ENCODE results near the gene CNPY3.

The CNPY3 gene

GRCh38 chr6:42960243-42961019 lies 31.2 kb downstream of the CNPY3 start, which contains the start of gene GNMT:
Gene GNMT, plus strand, starts transcription at chr6:42960754. Its CDS starts 14 bp downstream, at chr6:42960768.
- DNase-seq (ENCODE audit: low read depth) = no peak

GRCh38 chr6:42961020-42961470 lies 31.8 kb downstream of the CNPY3 start:
- DNase-seq (ENCODE audit: low read depth) = no peak

- DNase-seq (ENCODE audit: low read depth) = no peak
Observed at GRCh38 chr6:42962096-42962495, 32.8 kb downstream of the CNPY3 start.

- no peak for DNase-seq (ENCODE audit: low read depth)
Observed at GRCh38 chr6:42962502-42963178, 33.4 kb downstream of the CNPY3 start.

- DNase-seq (ENCODE audit: low read depth) = no peak
Observed at GRCh38 chr6:42963179-42963854, 34.0 kb downstream of the CNPY3 start.

GRCh38 chr6:42963855-42964605 lies 34.8 kb downstream of the CNPY3 start:
- no peak for DNase-seq (ENCODE audit: low read depth)

GRCh38 chr6:42966571-42966970 lies 37.3 kb downstream of the CNPY3 start:
- DNase-seq (ENCODE audit: low read depth) = no peak

- DNase-seq (ENCODE audit: low read depth) = no peak
Observed at GRCh38 chr6:42967228-42967627, 37.9 kb downstream of the CNPY3 start.

- DNase-seq (ENCODE audit: low read depth) = no peak
Observed at GRCh38 chr6:42968126-42968701, 38.9 kb downstream of the CNPY3 start.

GRCh38 chr6:42968783-42969182 lies 39.5 kb downstream of the CNPY3 start:
- DNase-seq (ENCODE audit: low read depth) = no peak

- DNase-seq (ENCODE audit: low read depth) = no peak
Observed at GRCh38 chr6:42969431-42969830, 40.2 kb downstream of the CNPY3 start.

GRCh38 chr6:42969934-42970333 lies 40.7 kb downstream of the CNPY3 start:
- DNase-seq (ENCODE audit: low read depth) = no peak

- no peak for DNase-seq (ENCODE audit: low read depth)
Observed at GRCh38 chr6:42970871-42971612, 41.8 kb downstream of the CNPY3 start.

- DNase-seq (ENCODE audit: low read depth) = no peak
Observed at GRCh38 chr6:42971746-42972327, 42.6 kb downstream of the CNPY3 start.

GRCh38 chr6:42973926-42974325 lies 44.6 kb downstream of the CNPY3 start:
- DNase-seq (ENCODE audit: low read depth) = no peak

- no peak for DNase-seq (ENCODE audit: low read depth)
Observed at GRCh38 chr6:42974919-42975505, 45.7 kb downstream of the CNPY3 start.

GRCh38 chr6:42978487-42978838 lies 49.2 kb downstream of the CNPY3 start:
- DNase-seq (ENCODE audit: low read depth) = no peak

GRCh38 chr6:42978839-42979522 lies 49.7 kb downstream of the CNPY3 start, which contains the start of gene PEX6:
Gene PEX6, minus strand, starts transcription at chr6:42979181. Its CDS starts 31 bp downstream, at chr6:42979150.
- DNase-seq (ENCODE audit: low read depth) = peak; percentile 79

- no peak for DNase-seq (ENCODE audit: low read depth)
Observed at GRCh38 chr6:42979523-42980177, 50.4 kb downstream of the CNPY3 start.
